HG02623 (cell line): Measurements from ENCODE around the gene SHANK1.
"Not testable (repeated sequence)": the region's sequence is repeated elsewhere in the genome, so short reads cannot be mapped to it uniquely, and the experiment has no call there.

Experiments
- ATAC-seq: cut with Tn5 transposase; IDR thresholded peaks from one replicate; pipeline ENCODE4 v1.9.1; 2021; ENCODE audit warnings: moderate library complexity; ENCODE audit not compliant: unreplicated experiment

The SHANK1 gene

DNA sequence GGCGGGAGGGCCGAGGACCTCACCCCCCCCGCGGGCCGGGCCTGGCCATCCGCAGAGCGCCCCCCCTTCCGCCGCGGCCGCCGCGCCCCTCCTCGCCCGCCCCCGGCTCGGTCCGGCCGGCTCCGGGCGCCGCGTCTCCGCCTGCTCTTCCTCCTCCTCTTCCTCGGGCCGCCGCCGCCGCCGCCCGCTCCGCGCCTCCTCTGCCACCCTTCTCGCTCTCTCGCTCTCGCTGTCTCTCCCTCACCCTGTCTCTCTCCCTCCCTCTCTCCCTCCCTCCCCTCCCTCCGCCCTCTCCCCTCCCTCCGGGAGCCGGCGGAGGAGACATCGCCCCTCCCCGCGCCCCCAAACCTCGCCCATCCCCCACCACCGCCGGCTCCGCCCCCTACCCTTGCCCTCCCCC lies at the start of gene SHANK1:
Gene SHANK1, minus strand, starts transcription at position 237 of the 400 bp plus-strand sequence. CDS start 2,883 bp downstream, outside the sequence.
- ATAC-seq, result no peak

DNA sequence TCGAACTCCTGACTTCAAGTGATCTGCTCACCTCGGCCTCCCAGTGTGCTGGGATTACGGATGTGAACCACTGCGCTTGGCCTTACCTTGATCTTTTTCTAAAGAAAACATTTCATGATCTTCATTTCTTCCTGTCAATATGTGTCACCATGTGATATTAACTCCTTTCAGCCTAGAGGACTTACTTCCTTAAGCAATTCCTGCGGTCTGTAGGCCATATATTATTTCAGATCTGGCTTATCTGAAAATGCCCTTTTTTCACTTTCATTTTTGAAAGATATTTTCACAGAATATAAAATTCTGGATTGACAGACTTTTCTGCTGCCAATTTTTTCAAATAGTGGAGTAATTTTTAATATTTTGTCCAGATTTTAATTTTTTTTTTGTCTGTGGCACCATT lies 48.7 kb upstream of the SHANK1 start:
- ATAC-seq, result no peak

- ATAC-seq, result not testable (repeated sequence)
Measured at GRCh38 chr19:50767263-50767662, 47.7 kb upstream of the SHANK1 start.

DNA sequence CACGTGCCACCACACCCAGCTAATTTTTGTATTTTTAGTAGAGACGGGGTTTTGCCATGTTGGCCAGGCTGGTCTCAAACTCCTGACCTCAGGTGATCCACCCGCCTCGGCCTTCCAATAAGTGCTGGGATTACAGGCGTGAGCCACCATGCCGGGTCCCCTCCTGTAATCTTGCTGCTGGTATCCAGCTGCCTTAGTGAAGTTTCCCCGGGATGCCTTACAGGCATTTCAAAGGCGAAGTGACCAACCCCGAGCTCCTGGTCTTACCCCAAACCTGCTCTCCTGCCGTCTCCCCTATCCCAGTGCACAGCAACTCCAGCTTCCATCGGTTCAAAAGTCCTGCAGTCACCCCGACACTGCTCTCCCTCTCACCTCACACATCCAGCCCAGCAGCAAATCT lies 47.1 kb upstream of the SHANK1 start:
- ATAC-seq, result not testable (repeated sequence)

DNA sequence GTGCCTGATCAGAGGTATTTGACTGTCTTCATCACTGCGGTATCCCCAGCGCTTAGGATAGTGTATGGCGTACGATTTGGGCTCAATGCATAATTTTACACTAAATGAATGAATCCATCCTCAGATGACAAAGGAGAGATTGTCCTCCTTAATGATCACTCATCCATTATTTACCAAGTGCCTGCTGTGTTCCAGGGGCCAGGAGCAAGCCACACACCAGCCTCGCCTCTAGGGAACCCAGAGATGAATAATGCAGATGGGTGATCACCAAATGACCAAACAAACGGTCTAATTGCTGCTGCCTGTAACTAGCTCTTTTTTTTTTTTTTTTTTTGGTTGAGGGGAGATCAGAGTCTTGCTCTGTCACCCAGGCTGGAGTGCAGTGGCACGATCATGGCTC lies 44.8 kb upstream of the SHANK1 start:
- ATAC-seq, result no peak

DNA sequence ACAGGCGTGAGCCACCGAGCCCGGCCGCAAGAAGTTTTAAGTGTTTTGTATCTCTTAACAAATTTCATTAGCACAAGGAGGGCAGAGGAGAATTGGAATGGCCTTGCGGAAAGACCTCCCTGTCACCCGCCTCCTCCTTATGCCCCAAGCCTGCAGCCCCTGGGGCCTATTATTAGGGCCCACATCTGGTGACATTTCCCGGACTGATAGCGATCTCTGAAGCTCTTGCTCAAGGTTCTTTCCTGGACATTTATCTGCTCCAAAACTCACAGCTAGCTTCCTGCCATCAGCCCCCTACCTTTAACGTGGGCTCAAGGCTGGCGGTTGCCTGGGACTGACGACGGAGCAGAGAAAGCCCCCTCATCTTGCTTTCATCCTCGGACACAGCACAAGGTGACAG lies 43.9 kb upstream of the SHANK1 start:
- not testable (repeated sequence) for ATAC-seq

GRCh38 chr19:50761501-50761900 lies 41.9 kb upstream of the SHANK1 start:
- not testable (repeated sequence) for ATAC-seq

DNA sequence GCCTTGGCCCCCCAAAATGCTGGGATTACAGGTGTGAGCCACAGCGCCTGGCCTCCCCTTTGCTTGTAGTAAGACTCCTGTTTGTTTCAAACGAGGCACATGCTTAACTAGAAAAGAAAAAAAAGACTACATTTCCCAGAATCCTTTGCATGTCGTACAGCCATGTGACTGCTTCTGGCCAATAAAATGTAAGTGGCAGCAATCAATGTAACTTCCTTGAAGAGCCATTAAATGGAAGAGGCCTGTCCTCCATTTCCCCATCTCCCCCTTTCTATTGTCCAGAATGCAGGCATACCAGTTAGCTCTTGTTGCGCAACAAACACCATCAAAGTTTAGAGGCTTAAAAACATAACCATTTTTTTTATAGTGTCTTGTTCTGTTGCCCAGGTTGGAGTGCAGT lies 40.3 kb upstream of the SHANK1 start:
- no peak for ATAC-seq

DNA sequence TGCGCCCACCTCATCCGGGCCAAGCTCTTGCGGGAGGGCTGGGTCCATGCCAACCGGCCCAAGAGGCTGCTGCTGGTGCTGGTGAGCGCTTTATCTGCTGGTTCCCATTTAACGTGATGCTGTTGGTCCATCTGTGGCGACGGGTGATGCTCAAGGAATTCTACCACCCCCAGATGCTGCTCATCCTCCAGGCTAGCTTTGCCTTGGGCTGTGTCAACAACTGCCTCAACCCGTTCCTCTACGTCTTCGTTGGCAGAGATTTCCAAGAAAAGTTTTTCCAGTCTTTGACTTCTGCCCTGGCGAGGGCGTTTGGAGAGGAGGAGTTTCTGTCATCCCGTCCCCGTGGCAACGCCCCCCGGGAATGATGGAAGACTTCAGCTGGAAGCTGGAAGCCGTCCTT lies 39.5 kb upstream of the SHANK1 start:
- ATAC-seq, result not testable (repeated sequence)

GRCh38 chr19:50757624-50758023 lies 38.0 kb upstream of the SHANK1 start:
- ATAC-seq, result not testable (repeated sequence)

- ATAC-seq, result not testable (repeated sequence)
Measured at GRCh38 chr19:50756244-50756643, 36.6 kb upstream of the SHANK1 start.

DNA sequence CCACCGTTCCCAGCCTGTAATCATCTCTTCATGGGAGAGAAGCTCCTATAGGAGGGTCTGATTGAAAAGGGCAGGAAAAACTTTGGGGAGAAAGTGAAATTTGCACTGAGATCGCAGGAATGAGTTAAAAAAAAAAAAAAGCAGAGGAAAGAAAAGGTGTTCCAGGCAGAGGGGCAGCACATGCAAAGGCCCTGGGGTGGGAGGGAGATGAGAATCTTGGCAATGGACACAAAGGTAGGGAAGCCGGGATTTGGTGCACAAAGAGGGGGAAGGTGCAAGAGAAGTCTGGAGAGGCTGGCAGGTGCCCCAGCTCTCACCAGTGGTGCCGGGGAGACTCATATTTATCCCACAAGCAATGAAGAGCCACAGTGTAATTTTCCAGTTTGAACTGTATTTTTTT lies 34.3 kb upstream of the SHANK1 start:
- ATAC-seq, result no peak

DNA sequence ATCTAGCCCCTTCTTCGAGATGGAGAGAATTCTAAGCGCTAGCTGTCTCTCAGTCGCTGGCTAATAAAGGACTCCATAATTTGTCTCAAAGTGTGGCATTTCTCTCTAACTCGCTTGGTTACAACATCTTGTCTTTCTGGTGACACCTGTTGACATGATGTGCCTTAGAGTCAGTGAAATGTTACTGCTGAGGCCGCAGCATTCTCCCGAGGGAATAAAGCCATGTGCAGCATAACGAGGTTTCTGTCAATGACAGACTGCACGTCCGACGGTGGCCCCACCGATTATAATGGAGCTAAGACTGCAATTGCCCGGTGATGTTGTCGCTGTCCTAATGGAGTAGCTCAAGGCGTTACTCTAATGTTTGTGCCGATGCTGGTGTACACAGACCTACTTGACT lies 30.4 kb upstream of the SHANK1 start:
- ATAC-seq, result no peak

DNA sequence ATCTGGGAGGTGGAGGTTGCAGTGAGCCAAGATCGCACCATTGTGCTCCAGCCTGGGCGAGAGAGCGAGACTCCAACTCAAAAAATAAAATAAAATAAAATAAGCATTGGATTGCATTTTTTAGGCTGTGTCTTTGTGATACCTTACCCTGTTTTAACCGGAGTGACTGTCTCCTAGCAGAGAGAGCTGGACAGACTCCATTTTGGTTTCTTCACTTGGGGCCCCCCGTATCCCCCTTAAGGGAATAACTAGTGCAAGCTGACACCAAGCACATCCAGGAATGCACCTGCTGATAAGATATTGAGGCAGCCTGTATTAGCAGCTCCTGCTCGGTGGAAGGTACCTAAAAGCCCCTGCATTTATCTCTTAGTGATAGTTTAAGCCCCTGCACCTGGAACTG lies 29.9 kb upstream of the SHANK1 start:
- no peak for ATAC-seq

- ATAC-seq, result not testable (repeated sequence)
Measured at GRCh38 chr19:50747141-50747540, 27.5 kb upstream of the SHANK1 start.

GRCh38 chr19:50745221-50745620 lies 25.6 kb upstream of the SHANK1 start:
- no peak for ATAC-seq

GRCh38 chr19:50743537-50743936 lies 23.9 kb upstream of the SHANK1 start:
- ATAC-seq, result no peak

GRCh38 chr19:50741179-50741933 lies 21.8 kb upstream of the SHANK1 start:
- no peak for ATAC-seq

DNA sequence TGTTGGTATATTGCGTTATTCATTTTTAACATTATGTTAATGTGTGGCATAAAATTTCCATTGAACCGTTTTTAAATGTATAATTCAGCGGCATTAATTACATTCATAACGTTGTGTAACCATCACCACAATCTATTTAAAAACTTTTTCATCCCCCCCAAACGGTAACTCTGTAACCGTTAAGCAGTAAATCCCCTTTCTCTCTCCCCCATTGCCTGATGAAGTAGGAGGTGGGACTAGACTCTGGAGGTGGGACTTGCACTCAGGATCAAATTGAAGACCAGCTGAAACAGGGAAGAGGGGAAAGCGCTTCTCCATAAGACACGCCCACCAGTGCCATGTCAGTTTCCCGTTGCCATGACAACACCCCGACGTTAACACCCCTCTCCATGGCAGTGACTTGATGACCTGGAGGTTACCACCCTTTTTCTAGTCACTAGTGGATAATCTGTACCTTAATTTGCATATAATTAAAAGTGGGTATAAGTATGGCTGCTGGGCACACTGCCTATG lies 20.4 kb upstream of the SHANK1 start:
- ATAC-seq, result no peak

- no peak for ATAC-seq
Measured at GRCh38 chr19:50739132-50739913, 19.7 kb upstream of the SHANK1 start.

DNA sequence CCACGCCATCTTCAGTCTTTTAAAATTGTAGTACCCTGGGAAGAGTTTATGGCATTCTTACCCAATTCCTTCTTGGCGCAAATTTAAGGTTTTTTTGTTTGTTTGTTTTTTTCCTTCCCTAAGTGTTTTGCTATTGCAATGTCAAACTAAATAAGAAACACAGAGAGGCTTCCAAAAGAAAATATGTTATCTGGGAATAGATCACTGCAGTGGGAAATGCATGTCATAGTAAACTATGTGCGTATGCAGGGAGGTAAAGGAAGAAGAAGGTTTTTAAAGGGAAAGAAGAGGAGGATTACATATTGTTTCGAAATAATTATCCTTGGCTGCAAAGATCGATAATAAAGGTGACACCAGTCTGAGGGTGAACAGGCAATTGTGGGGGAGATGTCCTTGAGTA lies 16.7 kb upstream of the SHANK1 start:
- no peak for ATAC-seq

DNA sequence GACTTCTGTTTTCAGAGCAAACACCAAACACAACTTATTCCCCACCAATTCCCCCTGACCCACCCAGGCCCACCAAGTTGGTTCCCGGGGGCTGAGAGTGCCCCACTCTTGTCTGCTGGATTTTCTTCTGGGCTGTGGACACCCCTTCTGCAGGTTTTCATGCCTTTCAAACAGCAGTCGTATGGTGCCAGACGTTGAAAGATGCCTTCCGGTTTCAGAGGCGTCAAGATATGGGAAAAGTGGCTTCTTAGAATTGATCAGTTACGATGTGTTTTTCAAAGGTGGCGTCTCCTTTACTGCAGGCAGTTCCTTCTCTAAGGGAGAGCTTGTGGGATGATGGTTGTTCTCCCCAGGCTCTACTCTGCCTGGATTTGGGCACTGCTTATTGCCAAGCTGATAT lies 16.3 kb upstream of the SHANK1 start:
- no peak for ATAC-seq
